RKO (cell line): ENCODE data around the gene WFDC8.

ENCODE experiments used
- DNase-seq: peaks from one replicate; pipeline ENCODE4 v3.0.0-alpha.2; 2016; ENCODE audit warnings: low spot score

WFDC8 gene

GRCh38 chr20:45547206-45547770, 31.8 kb downstream of the WFDC8 start, which contains the start of gene EPPIN:
Gene EPPIN (minus strand): TSS chr20:45547401. CDS start chr20:45547357, 44 bp downstream.
- DNase-seq, result no peak

- peak; percentile 58 for DNase-seq
These were observed 33.2 kb downstream of the WFDC8 start for GRCh38 chr20:45545754-45546453.

GRCh38 chr20:45545351-45545750, 33.7 kb downstream of the WFDC8 start:
- no peak for DNase-seq

GRCh38 chr20:45539382-45539781, 39.7 kb downstream of the WFDC8 start, which contains the start of gene WFDC6:
Gene WFDC6 (minus strand): TSS chr20:45539482. CDS start chr20:45539407, 75 bp downstream.
- no peak for DNase-seq

- no peak for DNase-seq
These were observed 40.8 kb downstream of the WFDC8 start for GRCh38 chr20:45538209-45538799.

- DNase-seq, result no peak
These were observed 51.8 kb downstream of the WFDC8 start for GRCh38 chr20:45527294-45527693.

GRCh38 chr20:45523821-45524220, 55.3 kb downstream of the WFDC8 start:
- DNase-seq, result no peak

- no peak for DNase-seq
These were observed 60.8 kb downstream of the WFDC8 start for GRCh38 chr20:45518282-45518681.

GRCh38 chr20:45515147-45515913, 63.8 kb downstream of the WFDC8 start, which contains the start of gene SPINT3:
Gene SPINT3 (minus strand): TSS chr20:45515622. CDS start chr20:45515608, 14 bp downstream.
- DNase-seq, result no peak

GRCh38 chr20:45510242-45510862, 68.7 kb downstream of the WFDC8 start:
- DNase-seq, result no peak

- no peak for DNase-seq
These were observed 70.0 kb downstream of the WFDC8 start for GRCh38 chr20:45509091-45509490.

- DNase-seq, result no peak
These were observed 70.8 kb downstream of the WFDC8 start for GRCh38 chr20:45508068-45508886.

GRCh38 chr20:45507011-45507820, 71.9 kb downstream of the WFDC8 start:
- peak; percentile 34 for DNase-seq

- no peak for DNase-seq
These were observed 72.7 kb downstream of the WFDC8 start for GRCh38 chr20:45506398-45506797.

- DNase-seq, result no peak
These were observed 75.7 kb downstream of the WFDC8 start for GRCh38 chr20:45503403-45503802.

- DNase-seq, result no peak
These were observed 76.5 kb downstream of the WFDC8 start for GRCh38 chr20:45502561-45502960.
